Activated T-cell treated with anti-CD3 and anti-CD28 coated beads, Interleukin-2, amount 50 U/mL, for 24 hours (primary cell): ENCODE results near the gene B4GALT2.

ENCODE experiments used
- DNase-seq: peaks from one replicate; pipeline ENCODE4 v3.0.0-alpha.2; 2020
- H3K27ac Mint-ChIP-seq: 2 replicates; pipeline ENCODE4 v1.8.0; 2020; ENCODE audit warnings: mild to moderate bottlenecking, mixed read lengths
- H3K27me3 Mint-ChIP-seq: 2 replicates; pipeline ENCODE4 v1.8.0; 2020; ENCODE audit warnings: mixed read lengths
- H3K36me3 Mint-ChIP-seq: 2 replicates; pipeline ENCODE4 v1.8.0; 2020; ENCODE audit warnings: low read depth, mixed read lengths
- H3K4me1 Mint-ChIP-seq: 2 replicates; pipeline ENCODE4 v1.8.0; 2020; ENCODE audit warnings: low read depth, mixed read lengths
- H3K4me3 Mint-ChIP-seq: 2 replicates; pipeline ENCODE4 v1.8.0; 2020; ENCODE audit warnings: mild to moderate bottlenecking, moderate library complexity, mixed read lengths
- H3K9me3 Mint-ChIP-seq: 2 replicates; pipeline ENCODE4 v1.8.0; 2020; ENCODE audit warnings: mixed read lengths

The B4GALT2 gene

DNA sequence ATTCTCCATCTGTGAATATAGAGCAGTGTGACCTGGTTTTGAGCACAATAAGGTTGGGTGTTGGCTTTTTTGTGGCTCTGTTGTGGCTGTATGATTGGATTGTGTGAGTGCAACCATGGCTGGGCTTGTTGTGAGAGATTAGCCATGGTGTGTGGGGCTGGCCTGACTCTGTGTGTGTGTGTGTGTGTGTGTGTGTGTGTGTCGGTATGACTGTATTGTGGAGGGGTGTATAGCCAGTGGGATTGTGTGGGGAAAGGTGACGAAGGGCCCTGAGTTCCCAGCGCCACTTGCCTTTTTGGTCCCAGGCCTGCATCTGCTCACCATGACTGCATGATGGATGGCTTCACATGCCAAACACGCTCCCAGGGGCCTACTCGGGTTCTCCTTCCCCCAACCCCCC lies 58.1 kb downstream of the B4GALT2 start:
- Mint-ChIP-seq H3K27me3 (peaks cover 6% of the 10 kb centered on the region), H3K36me3 (no peaks in the 10 kb centered on the region), H3K27ac (no peak overlapping the region), H3K4me1 (peaks cover 7% of the 10 kb centered on the region), H3K4me3 (no peak overlapping the region), H3K9me3 (no peaks in the 10 kb centered on the region)
- DNase-seq, result no peak

DNA sequence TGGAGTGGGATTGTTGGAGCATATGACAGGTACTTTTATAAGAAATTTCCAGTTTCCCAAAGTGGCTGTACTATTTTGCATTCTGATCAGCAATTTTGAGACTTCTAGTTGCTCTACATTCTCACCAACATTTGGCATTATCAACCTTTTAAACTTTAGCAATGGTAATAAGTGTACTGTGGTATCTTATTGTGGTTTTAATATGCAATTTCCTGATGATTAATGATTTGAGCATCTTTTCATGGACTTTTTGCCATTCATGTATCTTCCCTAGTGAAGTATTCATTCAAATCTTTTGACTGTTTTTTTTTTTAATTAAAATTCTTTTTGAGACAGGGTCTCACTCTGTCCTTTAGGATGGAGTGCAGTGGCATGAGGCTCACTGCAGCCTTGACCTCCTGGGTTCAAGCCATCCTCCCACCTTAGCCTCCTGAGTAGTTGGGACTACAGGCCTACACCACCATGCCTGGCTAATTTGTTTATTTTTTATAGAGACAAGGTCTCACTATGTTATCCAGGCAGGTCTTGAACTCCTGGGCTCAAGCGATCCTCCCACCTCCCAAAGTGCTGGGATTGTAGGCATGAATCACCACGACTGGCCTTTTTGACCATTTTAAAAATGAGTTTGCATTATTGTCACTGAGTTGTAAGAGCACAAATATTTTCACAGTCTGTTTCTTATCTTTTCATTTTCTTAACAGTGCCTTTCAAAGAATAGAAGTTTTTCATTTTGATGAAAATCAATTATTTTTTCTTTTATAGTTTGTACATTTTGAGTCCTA lies 60.1 kb downstream of the B4GALT2 start:
- H3K36me3 Mint-ChIP-seq, result no peaks in the 10 kb centered on the region
- peaks cover 11% of the 10 kb centered on the region for H3K27me3 Mint-ChIP-seq
- peaks cover 4% of the 10 kb centered on the region for H3K4me1 Mint-ChIP-seq
- no peak overlapping the region for H3K27ac Mint-ChIP-seq
- no peak overlapping the region for H3K4me3 Mint-ChIP-seq
- H3K9me3 Mint-ChIP-seq, result no peaks in the 10 kb centered on the region
- DNase-seq, result no peak

DNA sequence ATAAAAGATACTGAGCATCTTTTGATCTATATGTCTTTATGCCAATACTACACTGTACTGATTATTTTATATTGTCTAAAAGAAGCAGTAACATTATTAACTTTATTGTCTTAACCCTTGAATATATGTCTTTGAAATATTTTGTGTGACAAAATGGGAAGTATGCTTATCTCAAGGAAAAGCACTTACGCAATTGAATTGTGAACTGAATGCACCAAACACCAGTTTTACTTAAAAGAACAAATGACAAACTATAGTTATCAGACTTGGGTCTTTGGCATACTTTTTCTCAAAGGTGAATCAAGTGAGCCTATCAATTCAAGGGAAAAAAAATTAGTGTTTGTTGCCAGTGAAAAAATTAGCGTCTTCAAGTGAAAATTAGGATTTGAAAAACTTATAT lies 61.4 kb downstream of the B4GALT2 start:
- Mint-ChIP-seq H3K27ac (no peak overlapping the region), H3K9me3 (no peaks in the 10 kb centered on the region), H3K4me1 (peaks cover 4% of the 10 kb centered on the region), H3K27me3 (peaks cover 14% of the 10 kb centered on the region), H3K36me3 (no peaks in the 10 kb centered on the region), H3K4me3 (no peak overlapping the region)
- no peak for DNase-seq
